RKO (cell line): ENCODE results near the gene GYPC.

Experiments
- DNase-seq: peaks from one replicate; pipeline ENCODE4 v3.0.0-alpha.2; 2016; ENCODE audit warnings: low spot score

The GYPC gene

DNA sequence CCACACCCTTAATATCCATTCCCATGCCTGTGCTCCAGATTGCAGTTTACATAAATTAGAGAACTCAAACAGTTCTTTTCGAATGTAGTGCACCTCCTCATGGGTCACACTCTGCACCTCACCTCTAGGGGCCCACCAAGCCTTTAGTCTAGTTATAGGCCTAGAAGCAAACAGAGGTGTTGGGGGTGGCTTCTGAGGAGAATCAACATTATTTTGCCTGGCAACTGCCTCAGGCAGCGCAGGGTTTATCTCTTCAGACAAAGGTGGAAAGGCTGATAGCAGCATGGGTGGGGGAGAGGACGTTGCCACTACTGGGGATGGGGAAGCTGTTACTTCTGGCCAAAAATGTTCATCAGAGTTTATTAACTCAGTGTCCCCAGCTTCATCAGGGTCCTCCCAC, 5.0 kb upstream of the GYPC start:
- DNase-seq, result no peak

DNA sequence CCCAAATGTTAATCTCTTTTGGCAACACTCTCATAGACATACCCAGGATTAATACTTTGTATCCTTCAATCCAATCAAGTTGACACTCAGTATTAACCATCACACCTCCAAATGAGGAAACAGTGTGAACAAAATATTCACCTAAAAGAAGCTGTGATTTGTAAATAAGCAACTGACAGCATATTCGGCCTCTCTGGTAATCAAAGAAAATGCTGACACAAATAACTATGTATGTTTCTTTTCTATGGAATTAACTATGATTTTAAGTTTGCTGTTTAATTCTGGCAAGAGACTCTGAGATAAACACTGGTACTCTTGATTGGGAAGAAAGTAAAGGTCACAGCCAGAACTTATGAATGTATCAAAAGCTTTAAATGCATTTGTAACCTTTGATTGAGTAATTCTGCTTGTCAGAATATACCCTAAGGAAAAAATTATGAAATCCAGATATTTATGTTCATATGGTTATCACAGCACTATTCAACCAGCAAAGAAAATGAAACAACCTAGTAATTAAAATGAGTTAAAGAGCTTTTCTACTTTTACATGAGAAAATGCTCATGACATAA, 3.6 kb upstream of the GYPC start:
- no peak for DNase-seq

DNA sequence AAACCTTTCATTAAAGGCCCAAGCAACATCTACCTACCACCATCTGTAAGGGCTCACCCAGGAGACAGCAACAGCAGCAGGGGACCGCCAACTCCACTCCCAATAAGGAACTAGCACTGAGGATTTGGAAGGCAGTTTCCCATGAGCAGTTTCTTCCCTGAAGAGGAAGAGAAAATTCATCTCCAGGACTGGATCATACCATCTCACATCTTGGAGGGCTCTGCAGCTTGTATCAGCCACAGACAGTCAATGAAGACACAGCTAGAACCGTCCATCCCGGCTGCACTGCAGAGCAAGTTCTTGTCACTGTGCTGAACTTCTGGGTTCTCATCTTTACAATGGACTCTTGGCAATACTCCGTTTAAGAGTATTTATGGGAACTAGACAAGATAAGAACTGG, 2.8 kb upstream of the GYPC start:
- DNase-seq, result no peak

GRCh38 chr2:126653761-126654160, 2.2 kb upstream of the GYPC start:
- DNase-seq, result no peak

- no peak for DNase-seq
These were observed 907 bp upstream of the GYPC start for GRCh38 chr2:126655051-126655450.

DNA sequence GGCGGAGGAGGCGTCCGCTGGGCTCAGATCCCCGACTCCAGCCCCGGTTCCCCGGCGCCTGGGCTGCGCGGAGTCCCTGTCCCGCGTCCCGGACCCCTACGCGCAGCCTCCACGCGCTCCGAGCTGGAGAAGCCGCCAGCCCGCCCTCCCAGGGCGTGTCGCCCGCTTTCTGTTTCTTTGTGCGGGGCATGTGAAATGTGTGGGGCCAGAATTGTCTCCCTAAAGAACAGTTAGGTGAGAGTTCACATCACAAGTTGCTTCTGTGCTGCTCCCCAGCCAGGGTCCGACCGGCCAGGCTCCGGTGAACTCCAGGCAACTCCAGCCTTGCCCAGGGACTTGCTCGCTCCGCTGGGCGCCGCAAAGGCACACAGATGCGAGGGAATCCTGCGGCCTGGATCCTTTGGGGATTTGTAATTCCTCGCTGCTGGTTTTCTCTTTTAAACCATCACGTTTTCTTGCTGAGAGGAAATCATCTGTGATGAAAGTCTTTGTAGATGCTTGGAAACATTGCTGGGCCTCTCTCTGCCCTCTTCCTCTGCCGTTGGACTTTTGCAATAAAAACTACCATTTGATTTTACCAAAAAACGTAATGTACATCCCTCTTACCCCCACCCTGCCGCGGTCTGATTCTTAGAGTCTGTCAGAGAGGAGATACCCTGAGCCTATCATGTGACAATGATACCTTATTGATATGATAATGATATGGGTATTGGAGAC, 631 bp downstream of the GYPC start:
- no peak for DNase-seq

DNA sequence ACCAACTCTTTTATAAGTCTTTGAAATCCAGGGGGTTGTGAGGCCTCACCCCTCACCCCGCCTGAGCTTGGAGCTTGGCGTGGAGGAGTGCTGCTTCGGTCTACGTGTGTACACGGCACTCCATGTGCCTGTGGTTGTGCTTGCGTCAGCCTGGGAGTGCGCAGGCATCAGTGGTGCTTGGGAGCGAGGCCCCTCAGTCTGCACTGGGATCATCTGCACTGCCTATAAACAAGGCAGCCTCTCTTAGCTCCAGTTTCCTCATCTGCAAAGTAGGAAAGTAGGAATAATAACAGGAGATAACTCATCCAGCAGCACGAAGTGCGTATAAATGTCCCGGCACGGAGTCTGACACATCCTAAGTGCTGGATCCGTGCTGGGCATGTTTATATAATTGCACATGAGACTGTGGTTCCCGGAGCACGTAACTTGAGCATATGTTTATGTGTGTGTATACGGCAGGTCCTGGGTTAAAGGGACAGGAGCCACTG, 1.2 kb downstream of the GYPC start:
- no peak for DNase-seq

DNA sequence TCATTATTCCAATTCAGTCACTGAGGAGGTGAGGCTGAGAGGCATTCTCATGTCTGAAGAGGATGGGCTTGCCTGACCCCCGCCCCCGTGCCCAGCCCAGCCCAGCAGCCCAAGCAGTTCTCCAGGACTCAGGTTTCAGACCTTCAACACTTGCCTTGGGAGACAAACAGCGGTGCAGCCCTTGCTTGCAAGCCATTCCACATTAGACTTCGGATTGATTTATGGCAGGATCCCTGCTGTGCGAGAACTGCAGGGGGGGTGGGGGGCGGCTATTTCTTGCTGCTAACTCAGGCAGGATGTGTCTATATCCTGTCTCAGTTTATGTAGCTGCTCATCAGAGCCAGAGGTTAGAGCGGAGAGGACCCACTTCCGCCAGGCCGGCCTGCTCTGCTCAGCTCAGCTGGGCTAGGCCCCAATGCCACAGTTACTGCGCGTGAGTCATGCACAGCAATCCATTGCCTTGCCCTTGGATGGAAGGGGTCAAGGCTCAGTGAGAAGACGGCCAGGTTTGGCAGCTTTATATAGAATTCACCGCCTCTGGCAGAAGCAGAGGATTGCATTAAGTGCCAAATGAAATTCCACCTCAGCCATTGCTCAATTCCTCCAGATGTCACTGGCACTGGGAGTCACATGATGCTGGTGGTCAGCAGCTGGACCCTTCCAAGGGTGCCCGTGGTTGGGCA, 1.8 kb downstream of the GYPC start:
- no peak for DNase-seq

GRCh38 chr2:126658319-126658904, 2.5 kb downstream of the GYPC start:
- no peak for DNase-seq

DNA sequence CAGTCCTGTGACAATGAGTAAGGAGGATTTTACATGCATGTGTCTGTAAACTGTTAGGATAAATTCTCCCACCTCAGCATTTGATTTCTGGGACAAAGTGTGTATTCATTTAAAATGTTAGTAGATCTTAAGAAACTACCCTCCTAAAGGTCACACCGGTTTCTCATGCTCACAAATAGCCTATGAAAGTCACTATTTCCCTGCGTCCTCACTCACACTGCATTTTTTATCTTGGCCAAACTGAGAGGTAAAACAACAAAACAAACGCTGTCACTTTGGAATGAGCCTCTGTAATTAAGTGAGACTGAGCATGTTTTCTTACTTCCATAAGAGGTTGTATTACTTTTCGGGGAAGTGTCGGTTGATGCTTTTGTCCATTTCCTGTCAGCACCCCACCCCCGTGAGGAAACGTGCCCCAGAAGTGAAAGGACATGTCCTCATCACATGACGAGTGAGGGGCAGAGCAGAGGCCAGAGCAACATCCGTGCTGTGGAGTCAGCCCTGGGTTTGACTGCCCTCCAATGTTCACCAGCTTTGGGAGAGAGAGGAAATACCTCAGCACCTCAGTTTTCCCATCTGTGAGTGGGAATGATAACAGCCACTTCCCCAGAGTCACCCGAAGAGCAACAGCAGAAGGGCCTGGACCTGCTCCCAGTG, 3.1 kb downstream of the GYPC start:
- no peak for DNase-seq

DNA sequence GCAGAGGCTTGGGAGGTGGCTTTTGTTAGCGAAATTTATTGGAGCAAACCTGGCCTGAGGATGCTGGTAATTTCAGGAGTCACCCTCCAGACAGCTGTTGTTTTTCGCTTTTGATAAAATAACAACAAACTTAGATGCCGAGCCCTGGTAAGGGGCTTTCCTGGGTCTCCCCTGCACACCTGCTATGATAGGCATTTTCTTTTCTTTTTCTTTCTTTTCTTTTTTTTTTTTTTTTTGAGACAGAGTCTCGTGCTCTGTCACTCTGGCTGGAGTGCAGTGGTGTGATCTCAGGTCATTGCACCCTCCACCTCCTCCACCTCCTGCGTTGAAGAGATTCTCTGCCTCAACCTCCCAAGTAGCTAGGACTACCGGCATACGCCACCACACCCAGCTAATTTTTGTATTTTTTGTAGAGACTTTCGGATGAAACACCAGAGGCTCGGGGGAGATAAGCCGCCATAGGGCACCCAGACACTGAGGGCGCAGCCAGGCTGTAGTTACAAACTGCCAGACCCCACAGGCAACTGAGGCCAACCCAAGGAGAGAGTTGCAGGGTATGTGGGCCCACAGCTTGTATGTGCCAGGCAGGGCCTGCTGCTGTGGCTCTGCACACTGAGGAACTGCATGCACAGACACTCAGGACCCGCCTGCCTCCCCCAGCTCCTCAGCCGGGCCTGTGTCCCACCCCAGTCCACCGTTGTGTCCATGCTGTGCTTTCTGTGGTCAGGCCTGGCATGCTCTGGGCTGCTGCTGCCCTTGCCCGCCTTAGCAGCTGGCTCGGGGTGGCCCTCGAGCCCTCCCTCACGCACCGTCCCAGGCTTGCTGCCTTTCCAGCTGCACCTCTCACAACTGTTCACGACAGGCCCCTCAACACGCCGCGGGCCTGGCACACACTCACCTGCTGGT, 3.9 kb downstream of the GYPC start:
- no peak for DNase-seq

- DNase-seq, result no peak
These were observed 5.0 kb downstream of the GYPC start for GRCh38 chr2:126660971-126661370.

DNA sequence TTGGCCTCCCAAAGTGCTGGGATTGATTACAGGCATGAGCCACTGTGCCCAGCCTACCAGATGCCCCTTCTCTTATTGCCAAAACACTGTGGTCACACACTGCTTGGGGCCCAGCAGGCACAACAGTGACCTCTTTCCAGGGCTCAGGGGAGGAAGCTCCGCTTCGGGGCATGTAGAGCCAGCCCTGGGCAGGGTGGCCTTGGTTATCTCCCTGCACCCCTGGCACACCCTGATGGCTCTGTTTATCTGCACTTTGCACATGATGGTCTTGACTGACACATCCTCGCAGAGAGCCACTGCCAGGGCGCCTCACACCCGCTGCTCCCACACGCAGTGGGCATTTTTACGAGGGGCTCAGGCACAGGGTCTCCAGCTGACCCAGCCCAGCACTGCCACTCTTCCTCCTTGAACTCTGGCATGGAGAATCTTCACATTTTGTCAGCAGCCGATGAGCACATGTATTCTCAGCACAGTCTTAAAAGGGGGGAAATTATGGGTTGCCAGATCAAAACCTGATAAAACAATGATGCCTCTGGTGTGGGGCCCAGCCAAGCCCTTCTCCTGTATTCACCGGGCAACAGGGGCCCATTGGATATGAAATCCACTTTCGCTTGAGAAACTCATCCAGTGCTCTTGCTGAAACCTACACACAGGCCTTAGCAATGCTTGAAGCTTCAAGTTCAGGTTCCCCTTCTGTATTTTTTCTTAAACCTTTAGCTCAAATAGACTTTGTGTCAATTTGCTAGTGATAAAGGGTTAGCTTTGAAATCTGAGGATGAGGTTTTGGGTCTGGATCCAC, 5.9 kb downstream of the GYPC start:
- no peak for DNase-seq

DNA sequence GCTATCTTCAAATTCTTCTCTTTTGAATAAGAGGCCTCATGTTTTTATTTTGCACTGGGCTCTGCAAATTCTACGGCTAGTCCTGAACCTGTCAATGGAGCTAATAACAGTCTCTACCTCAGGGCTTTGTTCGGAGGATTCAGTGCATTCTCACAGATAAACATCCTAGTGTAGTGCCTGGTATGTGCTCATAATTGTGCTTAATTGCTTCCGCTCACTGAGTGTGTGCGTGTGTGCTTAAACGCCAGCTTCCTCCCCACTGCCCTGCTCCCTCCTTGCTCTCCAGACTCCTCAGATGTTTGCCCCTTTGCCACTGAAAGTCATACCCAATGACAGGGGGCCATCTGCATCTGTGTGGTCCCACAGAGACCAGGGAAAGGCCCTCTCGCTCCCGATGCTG, 6.7 kb downstream of the GYPC start:
- no peak for DNase-seq

GRCh38 chr2:126663184-126663963, 7.4 kb downstream of the GYPC start:
- DNase-seq, result no peak

- DNase-seq, result no peak
These were observed 8.3 kb downstream of the GYPC start for GRCh38 chr2:126664234-126664633.

- no peak for DNase-seq
These were observed 8.7 kb downstream of the GYPC start for GRCh38 chr2:126664639-126665038.

GRCh38 chr2:126665483-126665882, 9.5 kb downstream of the GYPC start:
- no peak for DNase-seq

DNA sequence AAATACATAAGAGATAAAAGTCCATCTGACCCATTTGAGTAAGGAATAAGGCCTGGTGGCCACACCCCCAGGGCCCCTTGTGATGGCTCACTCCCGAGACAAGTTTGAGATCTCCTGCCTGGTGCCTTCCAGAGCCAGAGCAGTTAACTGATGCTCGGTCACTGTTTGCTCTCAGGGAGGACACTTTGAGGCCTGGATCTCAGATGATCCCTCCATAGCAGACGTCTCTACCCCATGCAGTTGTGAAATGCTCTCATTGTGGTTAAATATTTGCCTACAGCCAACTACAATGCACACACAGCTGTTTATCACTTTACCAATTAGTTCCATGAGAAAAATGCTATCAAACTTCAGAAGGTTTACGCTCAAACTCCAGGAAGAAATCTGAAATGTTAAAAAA, 12.3 kb downstream of the GYPC start:
- DNase-seq, result no peak

DNA sequence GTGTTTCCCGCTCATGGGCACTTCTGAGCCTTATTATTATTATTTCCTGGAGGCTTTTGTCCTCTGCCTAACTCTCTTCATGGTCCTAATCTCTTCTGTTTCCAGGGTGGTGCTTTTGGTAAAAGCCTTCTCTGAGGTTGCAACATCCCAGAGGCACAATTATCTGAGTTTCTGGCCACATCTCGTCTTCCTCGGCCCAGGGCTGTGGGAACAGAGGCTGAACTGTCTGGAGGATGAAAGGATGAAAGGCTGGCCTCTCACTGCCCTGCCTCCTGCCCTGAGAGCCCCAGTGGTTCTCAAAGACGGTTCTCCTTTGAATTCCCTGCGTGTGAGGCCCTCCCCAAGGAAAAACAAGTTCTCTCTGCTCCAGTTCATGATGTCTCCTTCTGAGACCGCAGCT, 13.8 kb downstream of the GYPC start:
- no peak for DNase-seq
